PC-9 (cell line): ENCODE data around the gene ARHGEF7. TPM values are rescaled to one million over a fixed set of nuclear protein-coding genes. Genes with fewer than 3 reads are reported as not detected.

Experiments used
- BruUV-seq: library from RNA; stranded (reverse); fragments of 400-500 nt; replicated peaks from 2 replicates; lab custom pipeline; 2021; lab: Mats Ljungman, UMichigan
- CTCF ChIA-PET: fragments of 300-600 bp; sonication (Branson Sonifier 250); formaldehyde crosslinking; loops from one replicate; lab custom pipeline; 2022; ENCODE audit warnings: antibody characterized with exemption; lab: Charles Lee
- POLR2A ChIA-PET: fragments of 300-600 bp; sonication (Branson Sonifier 250); formaldehyde crosslinking; loops from one replicate; lab custom pipeline; 2022; ENCODE audit warnings: antibody characterized with exemption; ENCODE audit not compliant: unreplicated experiment; lab: Charles Lee
- DNase-seq, 2 experiments: peaks; one replicate each; pipeline versions ENCODE4 v3.0.0 to v3.0.0-alpha.2; 2015 to 2022; ENCODE audit warnings: mixed read lengths in 1 of 2
- H2AFZ ChIP-seq: fragments of 200-600 bp; sonication (generic); 2 replicates; pipeline ENCODE4 v1.8.1; 2017; ENCODE audit warnings: antibody characterized with exemption
- H3F3A ChIP-seq: fragments of 200-600 bp; sonication (generic); 2 replicates; pipeline ENCODE4 v1.8.1; 2017; ENCODE audit warnings: antibody characterized with exemption, mild to moderate bottlenecking, low read depth; ENCODE audit not compliant: insufficient read depth
- H3K27ac ChIP-seq: fragments of 200-600 bp; sonication (generic); 2 replicates; pipeline ENCODE4 v1.6.1; 2016; ENCODE audit warnings: mixed run types
- H3K27me3 ChIP-seq: fragments of 200-600 bp; sonication (generic); 2 replicates; pipeline ENCODE4 v1.6.1; 2016; ENCODE audit warnings: low read depth, mixed run types; ENCODE audit not compliant: insufficient read depth
- H3K36me3 ChIP-seq: fragments of 200-600 bp; sonication (generic); 2 replicates; pipeline ENCODE4 v1.6.1; 2016; ENCODE audit warnings: low read depth, mixed run types
- H3K4me1 ChIP-seq: fragments of 200-600 bp; sonication (generic); replicated peaks from 2 replicates; pipeline ENCODE4 v1.6.1; 2016; ENCODE audit warnings: mixed run types; ENCODE audit not compliant: insufficient read depth
- H3K4me2 ChIP-seq: fragments of 200-600 bp; sonication (generic); 2 replicates; pipeline ENCODE4 v1.6.1; 2017; ENCODE audit warnings: mixed run types
- H3K4me3 ChIP-seq: fragments of 200-600 bp; sonication (generic); 2 replicates; pipeline ENCODE4 v1.6.1; 2016; ENCODE audit warnings: mixed run types
- H3K79me2 ChIP-seq: fragments of 200-600 bp; sonication (generic); 2 replicates; pipeline ENCODE4 v1.6.1; 2017; ENCODE audit warnings: low read depth, mixed run types
- H3K9me2 ChIP-seq: fragments of 200-600 bp; sonication (generic); 2 replicates; pipeline ENCODE4 v1.8.1; 2017; ENCODE audit warnings: mild to moderate bottlenecking; ENCODE audit not compliant: insufficient read depth
- H3K9me3 ChIP-seq: fragments of 200-600 bp; sonication (generic); 2 replicates; pipeline ENCODE4 v1.8.1; 2016; ENCODE audit warnings: low read depth; ENCODE audit not compliant: insufficient read depth
- H4K20me1 ChIP-seq: fragments of 200-600 bp; sonication (generic); 2 replicates; pipeline ENCODE4 v1.8.1; 2017; ENCODE audit not compliant: insufficient read depth
- CTCF ChIP-seq: fragments of 200-600 bp; sonication (generic); conservative IDR thresholded peaks from 2 replicates; pipeline ENCODE4 v1.6.1; 2017; ENCODE audit warnings: mixed run types, antibody characterized with exemption, mild to moderate bottlenecking, moderate library complexity
- EZH2 ChIP-seq: fragments of 200-600 bp; sonication (generic); IDR thresholded peaks from 2 replicates; pipeline ENCODE4 v1.8.0; 2017; ENCODE audit warnings: antibody characterized with exemption, low read depth
- intact Hi-C: fragments of 100-400 bp; cut with micrococcal nuclease; formaldehyde crosslinking; loops from one replicate; pipeline ENCODE4 v1.10.0; 2022; ENCODE audit not compliant: unreplicated experiment
- total RNA-seq: library from RNA; stranded (reverse); gene quantifications from 2 replicates; pipeline ENCODE4 v1.2.3, GENCODE V29; 2021

The ARHGEF7 gene
- total RNA-seq, 1 experiment from 2014 or later: 37.0 TPM

GRCh38 chr13:111353508-111353907 lies 238.4 kb downstream of the ARHGEF7 start:
- Histone ChIP-seq H4K20me1 (peaks cover 4% of the 10 kb centered on the region; the same call in 1 of the 2 replicates), H3K9me3 (no peaks in the 10 kb centered on the region), H3K4me2 (no peak overlapping the region), H3K27ac (no peak overlapping the region), H3K36me3 (no peaks in the 10 kb centered on the region), H3K79me2 (no peaks in the 10 kb centered on the region), H3K9me2 (0 out of 2 replicates have a peak, but pooled peaks cover 5% of the 10 kb centered on the region), H3K4me1 (no peaks in the 10 kb centered on the region), H2AFZ (no peak overlapping the region), H3F3A (no peaks in the 10 kb centered on the region; the same call in 1 of the 2 replicates), H3K27me3 (peaks cover 92% of the 10 kb centered on the region), H3K4me3 (no peak overlapping the region)
- BruUV-seq: no TSS peak
- no peak for TF ChIP-seq EZH2
- no peak for TF ChIP-seq CTCF
- CTCF ChIA-PET: no interaction called here
- POLR2A ChIA-PET: no interaction called here
- intact Hi-C loops: no loop called here
- DNase-seq: no peak

GRCh38 chr13:111354789-111355188 lies 239.7 kb downstream of the ARHGEF7 start:
- Histone ChIP-seq H2AFZ (no peak overlapping the region), H3K27me3 (peaks cover 89% of the 10 kb centered on the region), H3K36me3 (no peaks in the 10 kb centered on the region), H3K4me1 (no peaks in the 10 kb centered on the region), H3K4me2 (no peak overlapping the region), H3K9me2 (0 out of 2 replicates have a peak, but pooled peaks cover 5% of the 10 kb centered on the region), H3K4me3 (no peak overlapping the region), H3K79me2 (no peaks in the 10 kb centered on the region), H3F3A (no peaks in the 10 kb centered on the region; the same call in 1 of the 2 replicates), H4K20me1 (peaks cover 4% of the 10 kb centered on the region; the same call in 1 of the 2 replicates), H3K27ac (no peak overlapping the region), H3K9me3 (no peaks in the 10 kb centered on the region)
- CTCF ChIA-PET: no interaction called here
- POLR2A ChIA-PET: no interaction called here
- intact Hi-C loops: no loop called here
- no peak for DNase-seq
- TF ChIP-seq EZH2 (no peak), CTCF (no peak)
- BruUV-seq: no TSS peak

Other genes starting within 250 kb of the ARHGEF7 start
- 154 and 155 TPM in 2 replicates for gene ANKRD10, start 200.2 kb upstream of the ARHGEF7 start, total RNA-seq
- not detected in 2 replicates for gene TEX29, start 205.3 kb downstream of the ARHGEF7 start, total RNA-seq